ENCODE measurements around the gene ZNF609.

- TF ChIP-seq POLR2A (IDR thresholded peaks at IDR 0.05) (no peak), CTCF (IDR thresholded peaks at IDR 0.05) (no peak)
Measured at GRCh38 chr15:64447536-64448315, 12.7 kb upstream of the ZNF609 start.

Data from lower leg skin (tissue), 3 donors.